ENCODE results near the gene GET4. TPM values are rescaled to one million over a fixed set of nuclear protein-coding genes. Genes with fewer than 3 reads are reported as not detected.

Gene GET4
- total and polyA plus RNA-seq, 2 of the 8 experiments (the other 6 are each of a cell fraction or from before 2014, with no cell fraction given): 56.7 to 74.1 TPM

GRCh38 chr7:836429-836828, 39.9 kb upstream of the GET4 start:
- peaks cover 0 to 10% (median 3%) of the 10 kb centered on the region in 4 experiments; a peak in 5 of 7 replicates for H3K4me1 ChIP-seq (replicated peaks in 1 of 4; ENCODE audit: control insufficient read depth in 3 of 4, insufficient read depth in 4 of 4, low read length in 3 of 4)
- peaks cover 19 to 80% of the 10 kb centered on the region in 2 experiments for H3K79me2 ChIP-seq (ENCODE audit: control insufficient read depth in 1 of 2, insufficient read depth in 2 of 2, low read length in 2 of 2)
- no peak overlapping the region for H2BK12ac ChIP-seq (ENCODE audit: low read depth, low read length)
- H2AFZ ChIP-seq (ENCODE audit: low read length): no peak overlapping the region
- TF ChIP-seq EZH2 (IDR thresholded peaks at IDR 0.05; ENCODE audit: low read depth, low read length, severe bottlenecking) (no peak), RAD21 (IDR thresholded peaks at IDR 0.05 in 1 of 2, conservative IDR thresholded peaks at IDR 0.05 in 1 of 2; ENCODE audit: low read depth in 2 of 2, low read length in 2 of 2) (peak; percentile 7 to 30; a peak in 2 of 4 replicates), CTCF (IDR thresholded peaks at IDR 0.05; ENCODE audit: control extremely low read depth in 1 of 3, insufficient read depth in 1 of 3, low read depth in 1 of 3, low read length in 3 of 3) (peak; percentile 51 to 64 (median 53))
- peaks cover 29 to 35% of the 10 kb centered on the region in 2 experiments for H4K20me1 ChIP-seq (replicated peaks in 1 of 2; ENCODE audit: control insufficient read depth in 1 of 2, insufficient read depth in 2 of 2, low read length in 2 of 2)
- no peak overlapping the region for H4K91ac ChIP-seq (replicated peaks; ENCODE audit: insufficient read length, low read length)
- peaks cover 24% of the 10 kb centered on the region for H3K79me1 ChIP-seq (ENCODE audit: low read depth, low read length)
- H3K27me3 ChIP-seq (replicated peaks in 1 of 4; ENCODE audit: control insufficient read depth in 3 of 4, extremely low read depth in 1 of 4, insufficient read depth in 3 of 4, low read length in 3 of 4): no peaks in the 10 kb centered on the region
- H2BK20ac ChIP-seq (ENCODE audit: low read length): no peak overlapping the region
- no peak overlapping the region for H2BK15ac ChIP-seq (ENCODE audit: low read length)
- no peak overlapping the region for H4K5ac ChIP-seq (ENCODE audit: insufficient read length, low read depth, low read length)
- H3K9ac ChIP-seq (replicated peaks in 1 of 4; ENCODE audit: extremely low read depth in 1 of 4, low read depth in 3 of 4, low read length in 3 of 4): no peak overlapping the region
- H3K14ac ChIP-seq (ENCODE audit: insufficient read length): no peak overlapping the region
- no peak overlapping the region for H3K56ac ChIP-seq (replicated peaks; ENCODE audit: insufficient read length, low read depth, low read length)
- H3K23me2 ChIP-seq (ENCODE audit: low read depth, low read length): no peaks in the 10 kb centered on the region
- H3K18ac ChIP-seq (ENCODE audit: extremely low read depth, low read length): no peak overlapping the region
- POLR2A ChIA-PET (ENCODE audit: partially characterized antibody): no interaction called here
- CTCF ChIA-PET (ENCODE audit: partially characterized antibody): interaction anchor here (0.7 to 3.2 kb wide), 17 partner anchors 9 to 61 kb away, joined by 3 to 17 read pairs (median 4); no protein-coding TSS in a partner anchor
- no peaks in the 10 kb centered on the region for H3K9me3 ChIP-seq (ENCODE audit: insufficient read depth in 2 of 2, low read depth in 1 of 2, low read length in 1 of 2)
- H2AK5ac ChIP-seq (ENCODE audit: low read depth, low read length): no peak overlapping the region
- peaks cover 4 to 15% (median 8%) of the 10 kb centered on the region in 4 experiments; a peak in 6 of 8 replicates for H3K36me3 ChIP-seq (ENCODE audit: control insufficient read depth in 2 of 4, insufficient read depth in 4 of 4, low read length in 3 of 4)
- no peak overlapping the region for H2BK5ac ChIP-seq (ENCODE audit: low read depth, low read length)
- DNase-seq (ENCODE audit: low read depth in 1 of 2, low spot score in 2 of 2) (no peak), FAIRE-seq (no peak)
- no peak overlapping the region for H3K4ac ChIP-seq (replicated peaks; ENCODE audit: insufficient read length, low read depth, low read length)
- H3K27ac ChIP-seq (ENCODE audit: low read depth, low read length): peak overlapping the region; percentile 12; the same call in 1 of the 2 replicates
- no peak overlapping the region for H2BK120ac ChIP-seq (replicated peaks; ENCODE audit: low read depth, low read length)
- no peak overlapping the region for H3K4me2 ChIP-seq (ENCODE audit: insufficient read depth in 1 of 2, low read depth in 2 of 2, low read length in 2 of 2)
- no peak overlapping the region for H3K23ac ChIP-seq (ENCODE audit: insufficient read length)
- no peak overlapping the region for H4K8ac ChIP-seq (ENCODE audit: extremely low read depth, insufficient read depth, low read length)
- WGBS, 2 experiments (ENCODE audit: extremely low coverage in 1 of 2, insufficient coverage in 1 of 2, insufficient read length in 1 of 2, insufficient replicate concordance in 2 of 2, low coverage in 1 of 2, low lambda C conversion rate in 2 of 2, missing lambda C conversion rate in 1 of 2): 92% methylated on average over 5 of the region's 5 CpGs; no CpG with 5 or more reads in 1 of the 2 experiments
- H3K4me3 ChIP-seq (ENCODE audit: extremely low read depth in 1 of 4, insufficient read depth in 2 of 4, low read depth in 3 of 4, low read length in 4 of 4): no peak overlapping the region

Measured in H1 (cell line).